H9 (cell line): ENCODE data around the gene ZBTB12. TPM values are rescaled to one million over a fixed set of nuclear protein-coding genes. Genes with fewer than 3 reads are reported as not detected.
A peak's percentile ranks its signal among the peaks of the same experiment; 100 is the strongest.
"Not testable (repeated sequence)": the region's sequence is repeated elsewhere in the genome, so short reads cannot be mapped to it uniquely, and the experiment has no call there.

Experiments used
- DNase-seq: peaks from one replicate; pipeline ENCODE4 v3.0.0-alpha.2; 2017
- H2AFZ ChIP-seq: one replicate; pipeline ENCODE4 v1.6.1; 2013; ENCODE audit warnings: mild to moderate bottlenecking, low read length, control low read depth, moderate library complexity
- H2AK5ac ChIP-seq: 2 replicates; pipeline ENCODE4 v1.6.1; 2013; ENCODE audit warnings: low read length, control low read depth, mixed read lengths; ENCODE audit not compliant: insufficient read length
- H2BK120ac ChIP-seq: one replicate; pipeline ENCODE4 v1.6.1; 2013; ENCODE audit warnings: low read depth, mild to moderate bottlenecking, low read length, control low read depth, inconsistent platforms; ENCODE audit not compliant: poor library complexity, severe bottlenecking
- H2BK12ac ChIP-seq: 2 replicates; pipeline ENCODE4 v1.6.1; 2013; ENCODE audit warnings: low read length, control low read depth, mixed read lengths, low read depth; ENCODE audit not compliant: insufficient read length
- H2BK15ac ChIP-seq: 2 replicates; pipeline ENCODE4 v1.6.1; 2013; ENCODE audit warnings: low read depth, low read length, control low read depth
- H2BK20ac ChIP-seq: one replicate; pipeline ENCODE4 v1.6.1; 2013; ENCODE audit warnings: low read depth, mild to moderate bottlenecking, low read length, control low read depth, inconsistent platforms; ENCODE audit not compliant: poor library complexity, severe bottlenecking
- H2BK5ac ChIP-seq: 2 replicates; pipeline ENCODE4 v1.6.1; 2013; ENCODE audit warnings: low read length, control low read depth, mixed read lengths; ENCODE audit not compliant: insufficient read length
- H3K14ac ChIP-seq: 2 replicates; pipeline ENCODE4 v1.6.1; 2013; ENCODE audit warnings: low read length, control low read depth; ENCODE audit not compliant: insufficient read depth
- H3K18ac ChIP-seq: 2 replicates; pipeline ENCODE4 v1.6.1; 2013; ENCODE audit warnings: low read depth, mild to moderate bottlenecking, mixed read lengths, low read length, control low read depth; ENCODE audit not compliant: insufficient read length
- H3K23ac ChIP-seq: 2 replicates; pipeline ENCODE4 v1.6.1; 2013; ENCODE audit warnings: low read length, control low read depth, mixed read lengths, low read depth; ENCODE audit not compliant: insufficient read length
- H3K23me2 ChIP-seq: 2 replicates; pipeline ENCODE4 v1.6.1; 2013; ENCODE audit warnings: low read depth, mild to moderate bottlenecking, mixed read lengths, low read length, control low read depth; ENCODE audit not compliant: insufficient read length, poor library complexity, severe bottlenecking
- H3K27ac ChIP-seq: 2 replicates; pipeline ENCODE4 v1.5.1; 2013; ENCODE audit warnings: low read length, control low read depth, mixed read lengths, low read depth; ENCODE audit not compliant: insufficient read length
- H3K27me3 ChIP-seq: 2 replicates; pipeline ENCODE4 v1.6.1; 2013; ENCODE audit warnings: low read length, control low read depth, inconsistent platforms; ENCODE audit not compliant: insufficient read depth
- H3K4ac ChIP-seq: 2 replicates; pipeline ENCODE4 v1.6.1; 2013; ENCODE audit warnings: low read depth, mild to moderate bottlenecking, control low read depth, inconsistent platforms, low read length, moderate library complexity
- H3K4me1 ChIP-seq: 2 replicates; pipeline ENCODE4 v1.6.1; 2013; ENCODE audit warnings: low read length, control low read depth, inconsistent platforms; ENCODE audit not compliant: insufficient read depth
- H3K4me2 ChIP-seq: 2 replicates; pipeline ENCODE4 v1.6.1; 2013; ENCODE audit warnings: low read length, control low read depth, mixed read lengths; ENCODE audit not compliant: insufficient read length, insufficient read depth
- H3K56ac ChIP-seq: 2 replicates; pipeline ENCODE4 v1.6.1; 2013; ENCODE audit warnings: low read depth, mild to moderate bottlenecking, mixed read lengths, low read length, control low read depth; ENCODE audit not compliant: insufficient read length
- H3K79me1 ChIP-seq: 2 replicates; pipeline ENCODE4 v1.6.1; 2013; ENCODE audit warnings: low read depth, mild to moderate bottlenecking, moderate library complexity, low read length, control low read depth, inconsistent platforms; ENCODE audit not compliant: insufficient read depth, poor library complexity, severe bottlenecking
- H3K79me2 ChIP-seq: 2 replicates; pipeline ENCODE4 v1.6.1; 2013; ENCODE audit warnings: low read length, control low read depth, inconsistent platforms; ENCODE audit not compliant: insufficient read depth
- H3K9ac ChIP-seq: 2 replicates; pipeline ENCODE4 v1.6.1; 2013; ENCODE audit warnings: low read length, control low read depth, mixed read lengths; ENCODE audit not compliant: insufficient read length; ENCODE audit errors: extremely low read depth
- H3K9me3 ChIP-seq: one replicate; pipeline ENCODE4 v1.6.1; 2013; ENCODE audit warnings: low read depth, low read length, inconsistent platforms; ENCODE audit not compliant: control insufficient read depth
- H3T11ph ChIP-seq: one replicate; pipeline ENCODE4 v1.6.1; 2013; ENCODE audit warnings: mild to moderate bottlenecking, low read length, control low read depth, inconsistent platforms
- H4K20me1 ChIP-seq: one replicate; pipeline ENCODE4 v1.6.1; 2013; ENCODE audit not compliant: control insufficient read depth, insufficient read length, insufficient read depth
- H4K5ac ChIP-seq: 2 replicates; pipeline ENCODE4 v1.6.1; 2013; ENCODE audit warnings: low read depth, mild to moderate bottlenecking, mixed read lengths, low read length, control low read depth; ENCODE audit not compliant: insufficient read length
- H4K8ac ChIP-seq: replicated peaks from 2 replicates; pipeline ENCODE4 v1.6.1; 2013; ENCODE audit warnings: low read length, control low read depth, mixed read lengths, low read depth; ENCODE audit not compliant: insufficient read length
- H4K91ac ChIP-seq: 2 replicates; pipeline ENCODE4 v1.6.1; 2013; ENCODE audit warnings: low read depth, mild to moderate bottlenecking, moderate library complexity, mixed read lengths, low read length, control low read depth; ENCODE audit not compliant: insufficient read length
- H3K27ac Mint-ChIP-seq, 3 experiments: 2 replicates in 2 of 3; 3 replicates in 1 of 3; pipeline ENCODE4 v1.8.0; 2020 to 2021; ENCODE audit warnings: mixed read lengths in 3 of 3, mild to moderate bottlenecking in 1 of 3, moderate library complexity in 1 of 3
- H3K27me3 Mint-ChIP-seq: 2 replicates; pipeline ENCODE4 v1.8.0; 2021; ENCODE audit warnings: low read depth, mild to moderate bottlenecking, moderate library complexity, mixed read lengths
- H3K36me3 Mint-ChIP-seq, 3 experiments: 2 replicates in 2 of 3; 3 replicates in 1 of 3; pipeline ENCODE4 v1.8.0; 2020 to 2021; ENCODE audit warnings: low read depth in 3 of 3, mixed read lengths in 3 of 3; ENCODE audit not compliant: insufficient read depth in 1 of 3
- H3K4me1 Mint-ChIP-seq, 2 experiments: 2 replicates each; pipeline ENCODE4 v1.8.0; 2020; ENCODE audit warnings: mixed read lengths in 2 of 2
- H3K4me3 Mint-ChIP-seq, 2 experiments: 2 replicates in 1 of 2; 3 replicates in 1 of 2; pipeline ENCODE4 v1.8.0; 2020 to 2021; ENCODE audit warnings: mild to moderate bottlenecking in 2 of 2, mixed read lengths in 2 of 2, moderate library complexity in 1 of 2
- H3K9me3 Mint-ChIP-seq, 2 experiments: 2 replicates in 1 of 2; 3 replicates in 1 of 2; pipeline ENCODE4 v1.8.0; 2020; ENCODE audit warnings: mild to moderate bottlenecking in 2 of 2, mixed read lengths in 2 of 2, moderate library complexity in 1 of 2
- CTCF ChIP-seq: fragments of 200-600 bp; sonication (generic); conservative IDR thresholded peaks from 3 replicates; pipeline ENCODE4 v1.8.0; 2021; ENCODE audit warnings: antibody characterized with exemption, mild to moderate bottlenecking
- WGBS: extraction: QIAGEN DNeasy Blood & Tissue Kit; methylation state at CpG from one replicate; pipeline ENCODE4 v1.1.7; 2013; ENCODE audit warnings: missing lambda C conversion rate, low lambda C conversion rate, mixed read lengths; ENCODE audit not compliant: insufficient read length; ENCODE audit errors: extremely low coverage; 5-methylcytosine and 5-hydroxymethylcytosine counted together
- total RNA-seq: library from RNA; stranded (reverse); gene quantifications from 2 replicates; pipeline ENCODE4 v1.2.1, GENCODE V29; 2021

Gene ZBTB12
- total RNA-seq, 1 experiment from 2014 or later, result 31.0 TPM

DNA sequence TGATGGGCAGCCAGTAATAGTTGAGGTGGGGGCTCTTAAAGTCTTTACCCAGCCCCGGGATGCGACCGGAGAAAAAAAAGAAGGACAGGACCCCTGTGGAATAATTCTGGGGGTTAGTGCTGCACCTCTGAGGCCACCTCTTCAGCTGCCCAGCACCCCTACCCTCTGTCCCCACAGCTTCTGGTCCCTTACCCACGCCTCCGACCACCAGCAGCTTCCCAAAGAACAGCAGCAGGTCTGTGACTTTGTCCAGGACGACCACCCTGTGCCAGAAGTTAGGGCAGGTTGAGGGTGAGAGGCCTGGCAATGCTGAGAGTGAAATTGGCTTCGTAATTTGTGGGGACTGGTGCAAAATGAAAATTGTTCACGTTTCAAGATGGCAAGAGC is 37.1 kb downstream of the ZBTB12 start:
- Mint-ChIP-seq H3K4me1 (peaks cover 15 to 31% of the 10 kb centered on the region in 2 experiments), H3K9me3 (no peaks in the 10 kb centered on the region; a peak in 1 of 5 replicates), H3K4me3 (peak overlapping the region; percentile 84 to 98), H3K36me3 (peaks cover 5 to 8% (median 5%) of the 10 kb centered on the region in 3 experiments; a peak in 6 of 7 replicates), H3K27me3 (peaks cover 2% of the 10 kb centered on the region), H3K27ac (peak overlapping the region in 2 of 3 experiments; percentile 64 to 91; a peak in 2 of 7 replicates)
- no peak overlapping the region for H4K8ac ChIP-seq
- peaks cover 12% of the 10 kb centered on the region for H3K23me2 ChIP-seq
- H3T11ph ChIP-seq, result no peak overlapping the region
- H4K5ac ChIP-seq, result no peak overlapping the region
- H2BK120ac ChIP-seq, result no peak overlapping the region
- TF ChIP-seq CTCF, result no peak
- H3K9ac ChIP-seq, result no peak overlapping the region
- no peak for DNase-seq
- no peak overlapping the region for H2AFZ ChIP-seq
- H2BK20ac ChIP-seq, result no peak overlapping the region
- no peak overlapping the region for H4K91ac ChIP-seq
- WGBS, result no CpG with 5 or more reads among the region's 8 CpGs
- H3K27ac ChIP-seq, result no peak overlapping the region
- no peaks in the 10 kb centered on the region for H4K20me1 ChIP-seq
- no peaks in the 10 kb centered on the region for H3K9me3 ChIP-seq
- H3K79me2 ChIP-seq, result no peaks in the 10 kb centered on the region
- no peak overlapping the region for H3K56ac ChIP-seq
- H3K4me2 ChIP-seq, result no peak overlapping the region
- H3K14ac ChIP-seq, result no peak overlapping the region
- no peak overlapping the region for H3K18ac ChIP-seq
- no peak overlapping the region for H3K23ac ChIP-seq
- H2BK15ac ChIP-seq, result no peak overlapping the region
- no peaks in the 10 kb centered on the region for H3K27me3 ChIP-seq
- H3K79me1 ChIP-seq, result no peaks in the 10 kb centered on the region
- H3K4ac ChIP-seq, result no peak overlapping the region
- no peaks in the 10 kb centered on the region for H3K4me1 ChIP-seq
- no peak overlapping the region for H2AK5ac ChIP-seq
- H2BK5ac ChIP-seq, result no peak overlapping the region
- no peak overlapping the region for H2BK12ac ChIP-seq

GRCh38 chr6:31864123-31864562 is 37.7 kb downstream of the ZBTB12 start:
- H3K23me2 ChIP-seq, result peaks cover 12% of the 10 kb centered on the region
- not testable (repeated sequence) for DNase-seq, H3K18ac ChIP-seq, H4K8ac ChIP-seq, H3K4me1 ChIP-seq, H4K5ac ChIP-seq, H2BK120ac ChIP-seq, H3K79me2 ChIP-seq, H3K27ac ChIP-seq, H3K27me3 Mint-ChIP-seq, H3K23ac ChIP-seq, H2BK15ac ChIP-seq, H2AFZ ChIP-seq, H3K9me3 Mint-ChIP-seq, H3K4ac ChIP-seq, H3K9me3 ChIP-seq, H2BK12ac ChIP-seq, H2AK5ac ChIP-seq, H3T11ph ChIP-seq, H4K20me1 ChIP-seq, H3K27me3 ChIP-seq, H2BK20ac ChIP-seq, H3K14ac ChIP-seq, H4K91ac ChIP-seq, H3K56ac ChIP-seq, H3K79me1 ChIP-seq, H2BK5ac ChIP-seq, H3K9ac ChIP-seq
- Mint-ChIP-seq H3K27ac (peak overlapping the region; percentile 91 to 97 (median 96); a peak in 4 of 7 replicates), H3K36me3 (peaks cover 6 to 14% (median 12%) of the 10 kb centered on the region in 3 experiments; a peak in 6 of 7 replicates), H3K4me1 (peaks cover 15 to 31% of the 10 kb centered on the region in 2 experiments), H3K4me3 (peak overlapping the region; percentile 84 to 98)
- no CpG with 5 or more reads among the region's 16 CpGs for WGBS
- H3K4me2 ChIP-seq, result peak overlapping the region; percentile 94
